Measurements from ENCODE around the gene SCAPER.

Gene SCAPER

GRCh38 chr15:76359152-76359551 lies 546.0 kb downstream of the SCAPER start:
- no peak for DNase-seq (ENCODE audit: low spot score)

GRCh38 chr15:76358453-76358852 lies 546.7 kb downstream of the SCAPER start:
- no peak for DNase-seq (ENCODE audit: low spot score)

GRCh38 chr15:76354823-76355440 lies 550.2 kb downstream of the SCAPER start:
- DNase-seq (ENCODE audit: low spot score), result no peak

- DNase-seq (ENCODE audit: low spot score), result no peak
These were observed 551.2 kb downstream of the SCAPER start for GRCh38 chr15:76353903-76354302.

- no peak for DNase-seq (ENCODE audit: low spot score)
These were observed 552.0 kb downstream of the SCAPER start for GRCh38 chr15:76353023-76353577.

GRCh38 chr15:76349301-76350070 lies 555.7 kb downstream of the SCAPER start:
- no peak for DNase-seq (ENCODE audit: low spot score)

- DNase-seq (ENCODE audit: low spot score), result no peak
These were observed 557.6 kb downstream of the SCAPER start for GRCh38 chr15:76347482-76348055.

GRCh38 chr15:76346669-76347481 lies 558.3 kb downstream of the SCAPER start:
- no peak for DNase-seq (ENCODE audit: low spot score)

- no peak for DNase-seq (ENCODE audit: low spot score)
These were observed 559.1 kb downstream of the SCAPER start for GRCh38 chr15:76345880-76346668.

- no peak for DNase-seq (ENCODE audit: low spot score)
These were observed 559.6 kb downstream of the SCAPER start for GRCh38 chr15:76345583-76345879.

- DNase-seq (ENCODE audit: low spot score), result no peak
These were observed 560.1 kb downstream of the SCAPER start for GRCh38 chr15:76344893-76345582.

GRCh38 chr15:76343313-76343996 lies 561.7 kb downstream of the SCAPER start:
- no peak for DNase-seq (ENCODE audit: low spot score)

GRCh38 chr15:76342382-76343201 lies 562.5 kb downstream of the SCAPER start:
- no peak for DNase-seq (ENCODE audit: low spot score)

GRCh38 chr15:76342058-76342381 lies 563.1 kb downstream of the SCAPER start:
- DNase-seq (ENCODE audit: low spot score), result no peak

- no peak for DNase-seq (ENCODE audit: low spot score)
These were observed 563.6 kb downstream of the SCAPER start for GRCh38 chr15:76341366-76342057.

- peak; percentile 30 for DNase-seq (ENCODE audit: low spot score)
These were observed 564.3 kb downstream of the SCAPER start for GRCh38 chr15:76340803-76341365.

- peak; percentile 21 for DNase-seq (ENCODE audit: low spot score)
These were observed 564.8 kb downstream of the SCAPER start for GRCh38 chr15:76340198-76340802.

Data from kidney tubule cell (primary cell).